HG03457 (cell line): Measurements from ENCODE around the gene AMPD2.
"Not testable (repeated sequence)": the region's sequence is repeated elsewhere in the genome, so short reads cannot be mapped to it uniquely, and the experiment has no call there.

Experiments
- ATAC-seq: cut with Tn5 transposase; IDR thresholded peaks from one replicate; pipeline ENCODE4 v1.9.1; 2021; ENCODE audit warnings: moderate number of reproducible peaks; ENCODE audit not compliant: unreplicated experiment

Gene AMPD2

GRCh38 chr1:109676683-109677381 is 57.2 kb downstream of the AMPD2 start:
- ATAC-seq, result not testable (repeated sequence)

DNA sequence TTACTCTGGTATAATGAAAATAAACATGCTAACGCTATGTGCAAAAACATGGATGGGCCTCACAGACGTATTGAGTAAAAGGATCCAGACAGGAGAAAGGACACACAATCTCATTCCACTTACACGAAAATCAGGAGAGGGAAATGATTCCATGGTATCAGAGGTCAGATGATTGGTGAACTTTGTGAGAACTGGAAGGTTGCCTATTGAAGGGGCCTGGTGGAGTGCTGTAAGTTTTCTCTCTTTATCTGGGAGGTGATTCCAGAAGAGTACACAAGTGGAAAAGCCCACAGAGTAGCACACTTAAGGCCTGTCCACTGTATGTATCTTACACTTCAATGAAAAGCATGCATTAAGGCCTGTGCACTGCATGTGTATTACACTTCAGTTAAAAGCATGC is 57.8 kb downstream of the AMPD2 start:
- ATAC-seq, result no peak

- not testable (repeated sequence) for ATAC-seq
These were observed 59.0 kb downstream of the AMPD2 start for GRCh38 chr1:109678637-109679036.
